Measurements from ENCODE around the gene UBR4. TPM values are rescaled to one million over a fixed set of nuclear protein-coding genes. Genes with fewer than 3 reads are reported as not detected.

Gene UBR4
- total and polyA plus RNA-seq, 2 of the 8 experiments (the other 6 are each of a cell fraction or from before 2014, with no cell fraction given) = 139 to 152 TPM

GRCh38 chr1:19091196-19091953, 118.7 kb downstream of the UBR4 start:
- Histone ChIP-seq H3K18ac (ENCODE audit: extremely low read depth, low read length) (no peak overlapping the region), H3K14ac (ENCODE audit: insufficient read length) (no peak overlapping the region), H3K79me2 (ENCODE audit: control insufficient read depth in 1 of 2, insufficient read depth in 2 of 2, low read length in 2 of 2) (no peaks in the 10 kb centered on the region), H4K91ac (replicated peaks; ENCODE audit: insufficient read length, low read length) (no peak overlapping the region), H3K79me1 (ENCODE audit: low read depth, low read length) (no peaks in the 10 kb centered on the region; the same call in 1 of the 2 replicates), H2AK5ac (ENCODE audit: low read depth, low read length) (no peak overlapping the region), H3K23ac (ENCODE audit: insufficient read length) (no peak overlapping the region), H3K56ac (replicated peaks; ENCODE audit: insufficient read length, low read depth, low read length) (no peak overlapping the region), H3K27me3 (replicated peaks in 1 of 4; ENCODE audit: control insufficient read depth in 3 of 4, extremely low read depth in 1 of 4, insufficient read depth in 3 of 4, low read length in 3 of 4) (no peaks in the 10 kb centered on the region), H2BK15ac (ENCODE audit: low read length) (no peak overlapping the region), H2BK5ac (ENCODE audit: low read depth, low read length) (no peak overlapping the region), H3K9ac (replicated peaks in 1 of 4; ENCODE audit: extremely low read depth in 1 of 4, low read depth in 3 of 4, low read length in 3 of 4) (no peak overlapping the region), H2BK120ac (replicated peaks; ENCODE audit: low read depth, low read length) (no peak overlapping the region), H4K8ac (ENCODE audit: extremely low read depth, insufficient read depth, low read length) (no peak overlapping the region), H4K20me1 (replicated peaks in 1 of 2; ENCODE audit: control insufficient read depth in 1 of 2, insufficient read depth in 2 of 2, low read length in 2 of 2) (peaks cover 0 to 12% of the 10 kb centered on the region in 2 experiments), H3K23me2 (ENCODE audit: low read depth, low read length) (no peaks in the 10 kb centered on the region), H3K9me3 (ENCODE audit: insufficient read depth in 2 of 2, low read depth in 1 of 2, low read length in 1 of 2) (no peaks in the 10 kb centered on the region), H2BK20ac (ENCODE audit: low read length) (no peak overlapping the region), H4K5ac (ENCODE audit: insufficient read length, low read depth, low read length) (no peak overlapping the region), H3K27ac (ENCODE audit: low read depth, low read length) (no peak overlapping the region), H3K4me1 (replicated peaks in 1 of 4; ENCODE audit: control insufficient read depth in 3 of 4, insufficient read depth in 4 of 4, low read length in 3 of 4) (no peaks in the 10 kb centered on the region), H3K36me3 (ENCODE audit: control insufficient read depth in 2 of 4, insufficient read depth in 4 of 4, low read length in 3 of 4) (peaks cover 71 to 100% (median 96%) of the 10 kb centered on the region in 4 experiments), H3K4ac (replicated peaks; ENCODE audit: insufficient read length, low read depth, low read length) (no peak overlapping the region), H2AFZ (ENCODE audit: low read length) (no peak overlapping the region), H3K4me3 (ENCODE audit: extremely low read depth in 1 of 4, insufficient read depth in 2 of 4, low read depth in 3 of 4, low read length in 4 of 4) (no peak overlapping the region), H3K4me2 (ENCODE audit: insufficient read depth in 1 of 2, low read depth in 2 of 2, low read length in 2 of 2) (no peak overlapping the region), H2BK12ac (ENCODE audit: low read depth, low read length) (no peak overlapping the region)
- POLR2A ChIA-PET (ENCODE audit: partially characterized antibody) = interaction anchor here (1.5 kb wide), 1 partner anchor 11 kb away, joined by 3 read pairs; no protein-coding TSS in a partner anchor
- 77% methylated on average over 8 of the region's 8 CpGs; no CpG with 5 or more reads in 1 of the 2 experiments for WGBS, 2 experiments (ENCODE audit: extremely low coverage in 1 of 2, insufficient coverage in 1 of 2, insufficient read length in 1 of 2, insufficient replicate concordance in 2 of 2, low coverage in 1 of 2, low lambda C conversion rate in 2 of 2, missing lambda C conversion rate in 1 of 2)
- FAIRE-seq = no peak
- TF ChIP-seq CBX8 (IDR thresholded peaks at IDR 0.05; ENCODE audit: borderline replicate concordance, low read depth, low read length) (no peak), KDM5A (IDR thresholded peaks at IDR 0.05; ENCODE audit: low read length) (no peak), GTF2F1 (IDR thresholded peaks at IDR 0.05; ENCODE audit: borderline replicate concordance, low read depth, low read length) (no peak), CTCF (IDR thresholded peaks at IDR 0.05; ENCODE audit: control extremely low read depth in 1 of 3, insufficient read depth in 1 of 3, low read depth in 1 of 3, low read length in 3 of 3) (no peak)
- CTCF ChIA-PET (ENCODE audit: partially characterized antibody) = interaction anchor here (1.0 to 3.0 kb wide), 2 partner anchors 12 to 183 kb away, joined by 3 to 8 read pairs; no protein-coding TSS in a partner anchor
- DNase-seq (ENCODE audit: low read depth in 1 of 2, low spot score in 2 of 2) = no peak
